Measurements from ENCODE around the gene WNT5B.

Gene WNT5B

GRCh38 chr12:1630133-1630826 lies 1.2 kb downstream of the WNT5B start:
- DNase-seq (ENCODE audit: low spot score), result peak; percentile 85

- no peak for DNase-seq (ENCODE audit: low spot score)
Measured at GRCh38 chr12:1630827-1631591, 2.0 kb downstream of the WNT5B start.

- no peak for DNase-seq (ENCODE audit: low spot score)
Measured at GRCh38 chr12:1632702-1633101, 3.7 kb downstream of the WNT5B start.

GRCh38 chr12:1633459-1633858 lies 4.4 kb downstream of the WNT5B start:
- no peak for DNase-seq (ENCODE audit: low spot score)

- no peak for DNase-seq (ENCODE audit: low spot score)
Measured at GRCh38 chr12:1634149-1634548, 5.1 kb downstream of the WNT5B start.

- peak; percentile 69 for DNase-seq (ENCODE audit: low spot score)
Measured at GRCh38 chr12:1634590-1635191, 5.7 kb downstream of the WNT5B start.

- no peak for DNase-seq (ENCODE audit: low spot score)
Measured at GRCh38 chr12:1635301-1636095, 6.5 kb downstream of the WNT5B start.

GRCh38 chr12:1638203-1638602 lies 9.2 kb downstream of the WNT5B start:
- no peak for DNase-seq (ENCODE audit: low spot score)

- no peak for DNase-seq (ENCODE audit: low spot score)
Measured at GRCh38 chr12:1639538-1639937, 10.5 kb downstream of the WNT5B start.

GRCh38 chr12:1640328-1641234 lies 11.6 kb downstream of the WNT5B start:
- DNase-seq (ENCODE audit: low spot score), result no peak

- no peak for DNase-seq (ENCODE audit: low spot score)
Measured at GRCh38 chr12:1642513-1642912, 13.5 kb downstream of the WNT5B start.

- DNase-seq (ENCODE audit: low spot score), result no peak
Measured at GRCh38 chr12:1643043-1643442, 14.0 kb downstream of the WNT5B start.

- DNase-seq (ENCODE audit: low spot score), result no peak
Measured at GRCh38 chr12:1643905-1644533, 15.0 kb downstream of the WNT5B start.

GRCh38 chr12:1644534-1645438 lies 15.8 kb downstream of the WNT5B start:
- DNase-seq (ENCODE audit: low spot score), result no peak

- no peak for DNase-seq (ENCODE audit: low spot score)
Measured at GRCh38 chr12:1645819-1646218, 16.8 kb downstream of the WNT5B start.

- DNase-seq (ENCODE audit: low spot score), result no peak
Measured at GRCh38 chr12:1646569-1647284, 17.7 kb downstream of the WNT5B start.

- no peak for DNase-seq (ENCODE audit: low spot score)
Measured at GRCh38 chr12:1647285-1647669, 18.2 kb downstream of the WNT5B start.

- DNase-seq (ENCODE audit: low spot score), result no peak
Measured at GRCh38 chr12:1650260-1650977, 21.4 kb downstream of the WNT5B start.

GRCh38 chr12:1650978-1651361 lies 21.9 kb downstream of the WNT5B start:
- no peak for DNase-seq (ENCODE audit: low spot score)

Measured in SW480 (cell line).